Iris pigment epithelial cell (primary cell): Measurements from ENCODE around the gene HIGD2A.

Source experiments
- DNase-seq: peaks from one replicate; pipeline ENCODE4 v3.0.0-alpha.2; 2011; ENCODE audit warnings: low read depth

HIGD2A gene

GRCh38 chr5:176388444-176389134 is at the start of gene HIGD2A, which contains the start of gene NOP16:
Gene HIGD2A (plus strand): TSS chr5:176388751. CDS start chr5:176388820, 69 bp downstream.
Gene NOP16 (minus strand): TSS chr5:176388598. CDS start chr5:176388539, 59 bp downstream.
- DNase-seq = peak; percentile 99

- DNase-seq = no peak
These were observed 49.2 kb upstream of the HIGD2A start for GRCh38 chr5:176339304-176339703.

- no peak for DNase-seq
These were observed 47.0 kb upstream of the HIGD2A start for GRCh38 chr5:176341325-176342157.

DNA sequence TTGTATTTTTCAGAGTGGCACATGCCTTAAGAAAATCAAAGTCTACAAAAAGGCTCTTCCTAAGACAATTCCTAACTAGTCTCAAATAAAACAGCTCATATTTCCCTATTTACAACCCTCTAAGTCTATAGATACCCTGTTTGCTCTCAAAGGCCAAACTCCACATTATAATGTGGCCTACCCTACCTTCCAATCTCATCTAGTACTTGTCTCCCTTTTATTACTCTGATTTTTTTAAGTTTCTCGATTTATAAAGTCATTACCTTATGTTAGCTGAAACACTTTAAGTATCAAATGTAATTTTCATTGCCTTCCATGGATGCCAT is 46.4 kb upstream of the HIGD2A start:
- no peak for DNase-seq

- DNase-seq = no peak
These were observed 45.6 kb upstream of the HIGD2A start for GRCh38 chr5:176342766-176343458.

DNA sequence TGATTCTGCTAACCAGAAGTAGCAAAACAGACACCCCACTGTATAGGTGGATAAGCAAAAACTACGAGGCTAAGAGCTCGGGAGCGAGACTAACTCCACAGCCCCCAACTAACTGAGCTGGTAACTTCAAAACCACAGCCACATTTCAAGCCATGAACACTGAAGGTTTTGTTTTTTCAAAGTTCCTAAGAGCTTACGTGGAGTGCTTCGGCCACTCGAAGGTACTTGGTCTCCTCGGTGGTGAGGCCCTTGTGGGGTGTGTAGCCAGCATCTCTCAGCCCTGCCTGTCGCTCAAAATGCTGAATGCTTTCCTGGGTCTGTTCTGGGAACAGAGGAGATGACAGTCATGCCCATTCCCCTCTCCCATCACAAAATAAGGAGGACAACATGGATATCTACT is 38.1 kb upstream of the HIGD2A start:
- DNase-seq = no peak

DNA sequence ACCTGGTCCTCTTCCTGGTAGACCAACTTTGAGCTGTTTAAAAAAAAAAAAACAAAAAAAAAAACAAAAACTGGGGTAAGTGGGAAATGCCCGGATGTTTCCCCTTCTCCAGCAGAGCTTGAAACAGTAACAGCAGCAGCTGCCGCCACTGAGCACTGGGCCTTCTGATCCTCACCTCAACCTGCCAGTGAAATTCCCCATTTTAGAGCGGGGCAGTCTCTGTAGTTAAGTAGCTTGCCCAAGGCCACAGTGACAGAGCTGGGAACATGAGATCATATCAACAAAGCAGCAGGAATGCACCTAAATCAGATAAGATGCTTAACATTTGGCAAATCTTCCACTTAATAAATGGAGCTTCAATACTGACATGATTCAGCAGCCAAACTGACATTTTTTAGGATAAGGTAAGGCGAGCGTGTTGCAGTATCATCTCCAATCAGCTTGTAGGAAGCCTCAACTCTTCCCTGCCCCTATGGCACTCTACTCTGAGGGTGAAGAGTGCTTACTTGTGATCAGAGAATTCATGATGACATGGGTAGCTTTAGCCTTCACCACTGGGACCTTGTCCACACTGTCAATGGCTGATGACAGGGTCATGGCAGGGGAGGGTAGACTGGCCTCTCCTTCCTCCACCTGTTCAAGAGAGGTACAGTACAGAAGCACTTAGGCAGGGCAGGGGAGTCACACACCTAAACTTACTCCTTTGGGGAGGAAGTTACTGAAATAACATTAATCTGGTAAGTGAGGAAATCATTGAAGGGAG is 36.3 kb upstream of the HIGD2A start:
- peak; percentile 73 for DNase-seq

GRCh38 chr5:176353533-176353932 is 35.0 kb upstream of the HIGD2A start:
- DNase-seq = no peak

DNA sequence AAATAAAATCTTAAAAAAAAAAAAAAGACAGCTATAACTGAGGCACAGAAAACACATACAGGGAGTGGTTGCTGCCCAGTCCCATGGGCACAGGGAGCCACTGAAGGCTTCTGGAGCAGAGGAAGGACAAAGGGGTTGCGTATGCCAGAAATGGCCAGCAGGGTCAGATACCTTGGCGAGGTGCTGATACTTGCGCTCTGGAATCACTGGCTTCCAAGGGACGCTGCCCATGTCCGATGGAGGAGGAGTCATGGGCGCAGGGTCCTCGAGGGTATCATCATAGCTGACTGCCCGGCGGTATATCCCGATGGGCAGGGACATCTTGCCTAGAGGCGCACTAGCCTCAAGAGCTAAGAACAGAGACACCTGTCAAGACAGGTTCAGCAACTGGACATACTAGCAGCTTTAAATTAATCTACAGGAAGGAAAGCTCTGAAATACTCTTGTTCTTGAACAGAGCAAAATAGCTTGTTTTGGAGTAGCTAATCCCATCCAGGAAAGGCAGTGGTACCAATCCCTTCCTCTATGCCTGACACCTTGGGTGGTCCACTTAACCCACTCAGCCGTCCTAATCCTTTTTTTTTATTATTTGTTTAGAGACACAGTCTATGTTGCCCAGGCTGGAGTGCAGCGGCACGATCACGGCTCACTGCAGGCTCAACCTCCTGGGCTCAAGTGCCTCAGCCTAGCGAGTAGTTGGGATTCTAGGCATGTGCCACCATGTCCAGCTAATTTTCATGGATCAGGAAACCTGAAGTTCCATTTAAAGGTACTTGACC is 33.0 kb upstream of the HIGD2A start:
- no peak for DNase-seq

DNA sequence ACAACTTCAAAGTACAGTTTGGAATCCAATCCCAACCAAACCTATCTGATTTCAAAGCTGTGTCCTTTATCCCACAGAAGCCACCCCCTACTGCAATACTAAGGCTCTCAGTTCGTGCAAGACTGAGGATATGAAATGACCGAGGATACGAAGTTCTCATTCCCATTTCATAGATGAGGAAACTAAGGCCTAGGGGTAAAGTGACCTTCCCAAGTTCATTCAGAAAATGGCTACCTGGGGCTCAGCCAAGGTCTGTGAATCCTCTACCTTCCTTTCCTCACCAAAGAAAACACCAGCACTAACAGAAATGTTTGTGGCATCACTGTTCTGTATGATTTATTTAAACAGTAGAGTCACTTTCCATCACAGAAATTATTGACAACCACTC is 32.4 kb upstream of the HIGD2A start:
- no peak for DNase-seq

GRCh38 chr5:176359658-176360057 is 28.9 kb upstream of the HIGD2A start:
- DNase-seq = no peak

DNA sequence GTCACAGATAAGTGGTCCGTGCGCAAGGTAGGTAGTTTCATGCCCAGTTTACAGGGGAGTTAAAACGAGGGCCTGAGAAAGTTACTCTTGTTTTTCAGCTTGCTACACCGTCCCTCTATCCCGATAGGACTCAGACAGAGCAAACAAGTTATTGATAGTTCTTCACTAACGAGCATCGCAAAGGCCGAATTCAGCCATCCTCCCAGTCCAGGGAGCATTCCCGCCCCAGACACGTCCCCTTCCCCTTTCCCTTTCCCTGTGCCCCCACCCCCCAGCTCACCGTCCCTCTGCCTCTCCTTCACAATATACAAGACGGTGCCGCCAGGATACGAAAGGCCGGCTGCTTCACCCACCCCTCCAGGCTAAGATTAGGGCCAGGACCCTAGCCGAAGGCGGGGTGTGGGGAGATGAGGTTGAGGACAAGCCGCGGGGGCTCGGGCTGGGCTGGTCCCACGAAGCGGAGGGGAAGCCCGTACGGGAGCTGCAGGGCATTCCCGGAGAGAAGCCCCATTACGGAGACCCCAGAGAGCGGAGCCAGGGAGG is 27.6 kb upstream of the HIGD2A start:
- peak; percentile 15 for DNase-seq

- DNase-seq = peak; percentile 92
These were observed 26.9 kb upstream of the HIGD2A start, which contains the start of gene KIAA1191 for GRCh38 chr5:176361437-176362232. Gene KIAA1191 (minus strand): TSS chr5:176361764. CDS start chr5:176359508, 2,256 bp downstream.

GRCh38 chr5:176362233-176362490 is 26.4 kb upstream of the HIGD2A start:
- DNase-seq = no peak

DNA sequence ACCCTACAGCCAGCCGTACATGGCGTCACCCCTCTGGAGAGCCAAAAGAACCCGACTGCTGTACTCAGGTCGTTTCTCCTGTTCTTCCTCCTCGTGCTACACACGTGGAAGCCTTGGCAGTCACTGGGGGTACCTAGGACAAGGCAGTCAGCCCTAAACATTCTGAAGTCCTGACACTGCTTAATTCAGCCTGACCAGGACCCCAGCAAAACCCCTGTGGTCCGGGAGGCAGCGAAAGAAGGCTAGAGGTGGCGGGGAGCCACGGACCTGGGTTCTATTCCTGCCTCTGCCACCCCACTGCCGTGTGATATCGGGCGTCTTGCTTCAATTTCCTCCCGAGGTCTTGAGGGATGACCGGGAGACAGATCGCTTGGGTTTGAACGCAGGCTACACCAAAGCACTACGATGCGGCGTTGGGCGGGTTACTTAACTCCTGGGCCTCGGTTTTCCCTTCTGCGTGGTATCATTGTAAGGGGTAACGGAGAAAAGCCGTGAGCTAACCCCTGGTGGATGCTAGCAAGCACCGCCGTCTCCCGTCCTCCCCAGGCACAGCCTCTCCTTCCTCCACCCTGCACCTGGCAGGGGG is 23.7 kb upstream of the HIGD2A start:
- peak; percentile 36 for DNase-seq

DNA sequence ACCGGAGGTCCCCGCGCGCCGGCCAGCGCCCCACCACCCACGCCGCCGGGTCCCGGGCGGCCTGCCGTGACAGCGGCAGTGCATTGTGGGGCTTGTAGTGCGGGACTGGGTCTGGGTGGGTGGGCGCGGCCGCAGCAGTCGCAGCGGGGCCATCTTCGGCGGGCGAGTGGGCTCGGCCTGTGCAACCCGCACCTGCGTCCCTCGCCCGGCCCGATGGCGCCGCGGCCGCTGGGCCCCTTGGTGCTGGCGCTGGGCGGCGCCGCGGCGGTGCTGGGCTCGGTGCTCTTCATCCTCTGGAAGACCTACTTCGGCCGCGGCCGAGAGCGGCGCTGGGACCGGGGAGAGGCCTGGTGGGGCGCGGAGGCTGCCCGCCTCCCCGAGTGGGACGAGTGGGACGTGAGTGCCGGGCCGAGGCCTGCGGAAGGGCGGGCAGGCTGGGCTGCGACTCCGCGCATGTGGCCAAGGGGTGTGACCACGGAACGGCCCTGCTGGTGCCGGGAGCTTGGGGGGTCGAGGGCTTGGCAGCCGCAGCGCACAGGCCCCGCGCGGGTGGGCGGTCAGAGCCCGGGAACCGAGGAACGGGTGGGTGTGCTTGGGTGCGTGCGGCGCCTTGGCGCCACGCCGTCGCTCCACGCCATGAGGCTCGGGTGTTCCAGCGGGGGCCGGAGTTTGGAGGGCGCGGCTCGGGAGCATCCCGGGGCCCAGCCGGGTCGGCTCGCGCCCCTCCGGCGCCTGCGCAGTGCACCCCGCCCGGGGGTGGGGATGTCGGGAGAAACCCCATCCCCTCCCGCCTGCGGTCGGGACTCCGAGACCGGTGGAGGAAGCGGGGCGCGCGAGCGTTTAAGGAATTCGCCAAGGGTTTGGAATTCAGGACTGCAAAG is 23.0 kb upstream of the HIGD2A start, which contains the start of gene ARL10:
TSS of gene ARL10 (plus strand) at position 137 of the 881 bp plus-strand sequence. CDS start at position 214, 77 bp downstream.
- peak; percentile 45 for DNase-seq

DNA sequence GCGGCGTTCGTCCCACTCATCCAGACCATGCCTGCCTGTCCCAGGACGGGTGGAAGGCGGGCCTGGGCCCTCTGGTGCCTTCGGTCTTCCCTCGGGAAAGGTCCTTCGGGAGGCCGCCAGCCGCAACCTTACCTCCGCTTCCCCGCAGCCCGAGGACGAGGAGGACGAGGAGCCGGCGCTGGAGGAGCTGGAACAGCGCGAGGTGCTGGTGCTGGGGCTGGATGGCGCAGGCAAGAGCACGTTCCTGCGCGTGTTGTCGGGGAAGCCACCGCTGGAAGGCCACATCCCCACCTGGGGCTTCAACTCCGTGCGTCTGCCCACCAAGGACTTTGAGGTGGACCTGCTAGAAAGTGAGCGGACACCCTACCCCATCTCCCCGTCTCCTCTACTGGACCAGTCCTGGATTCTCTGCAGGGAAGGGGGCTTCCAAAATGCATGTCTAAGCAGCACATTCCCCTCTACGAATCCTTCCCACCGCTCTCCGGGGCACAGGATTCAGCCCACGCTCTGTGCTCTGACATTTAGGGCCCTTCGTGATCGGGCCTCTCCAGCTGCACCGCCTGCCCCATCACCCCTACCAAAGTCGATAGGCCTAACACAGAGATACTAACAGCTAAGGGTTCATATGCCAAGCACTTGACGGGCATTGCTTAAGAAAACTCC is 22.2 kb upstream of the HIGD2A start:
- DNase-seq = peak; percentile 34

GRCh38 chr5:176368726-176369125 is 19.8 kb upstream of the HIGD2A start:
- DNase-seq = no peak
